ENCODE results near the gene KIF13A.

DNA sequence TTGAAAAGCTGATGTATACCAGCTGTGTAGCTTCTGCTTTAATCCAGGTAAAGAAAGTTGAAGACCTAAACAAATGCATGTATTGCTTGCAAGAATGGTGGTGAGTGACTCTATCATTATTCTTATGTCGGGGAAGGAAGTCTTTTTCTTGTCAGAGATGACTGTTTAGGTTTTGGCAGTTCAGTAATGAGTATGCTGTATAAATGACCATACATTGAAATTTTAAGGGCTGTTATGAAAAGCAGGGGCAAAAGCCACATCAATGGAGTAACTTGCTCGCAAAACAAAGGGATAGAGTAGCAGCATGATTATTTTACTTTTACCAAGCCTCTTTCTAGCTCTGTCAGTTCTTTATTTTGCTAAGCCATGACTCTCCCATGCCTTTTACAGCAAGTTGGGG, 224.8 kb downstream of the KIF13A start:
- TF ChIP-seq, protein P1, sequence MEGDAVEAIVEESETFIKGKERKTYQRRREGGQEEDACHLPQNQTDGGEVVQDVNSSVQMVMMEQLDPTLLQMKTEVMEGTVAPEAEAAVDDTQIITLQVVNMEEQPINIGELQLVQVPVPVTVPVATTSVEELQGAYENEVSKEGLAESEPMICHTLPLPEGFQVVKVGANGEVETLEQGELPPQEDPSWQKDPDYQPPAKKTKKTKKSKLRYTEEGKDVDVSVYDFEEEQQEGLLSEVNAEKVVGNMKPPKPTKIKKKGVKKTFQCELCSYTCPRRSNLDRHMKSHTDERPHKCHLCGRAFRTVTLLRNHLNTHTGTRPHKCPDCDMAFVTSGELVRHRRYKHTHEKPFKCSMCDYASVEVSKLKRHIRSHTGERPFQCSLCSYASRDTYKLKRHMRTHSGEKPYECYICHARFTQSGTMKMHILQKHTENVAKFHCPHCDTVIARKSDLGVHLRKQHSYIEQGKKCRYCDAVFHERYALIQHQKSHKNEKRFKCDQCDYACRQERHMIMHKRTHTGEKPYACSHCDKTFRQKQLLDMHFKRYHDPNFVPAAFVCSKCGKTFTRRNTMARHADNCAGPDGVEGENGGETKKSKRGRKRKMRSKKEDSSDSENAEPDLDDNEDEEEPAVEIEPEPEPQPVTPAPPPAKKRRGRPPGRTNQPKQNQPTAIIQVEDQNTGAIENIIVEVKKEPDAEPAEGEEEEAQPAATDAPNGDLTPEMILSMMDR (IDR thresholded peaks at IDR 0.05; ENCODE audit: low read length): no peak
- no peak for TF ChIP-seq EZH2 (optimal IDR thresholded peaks at IDR 0.05; ENCODE audit: low read depth, low read length)

Data from MM.1S (cell line).